ENCODE results near the gene RGS12. TPM values are rescaled to one million over a fixed set of nuclear protein-coding genes. Genes with fewer than 3 reads are reported as not detected.

Gene RGS12
- total and polyA plus RNA-seq, 2 donors (not counting 1 experiment from before 2014, with no cell fraction given) = 3.5 to 13.9 TPM

DNA sequence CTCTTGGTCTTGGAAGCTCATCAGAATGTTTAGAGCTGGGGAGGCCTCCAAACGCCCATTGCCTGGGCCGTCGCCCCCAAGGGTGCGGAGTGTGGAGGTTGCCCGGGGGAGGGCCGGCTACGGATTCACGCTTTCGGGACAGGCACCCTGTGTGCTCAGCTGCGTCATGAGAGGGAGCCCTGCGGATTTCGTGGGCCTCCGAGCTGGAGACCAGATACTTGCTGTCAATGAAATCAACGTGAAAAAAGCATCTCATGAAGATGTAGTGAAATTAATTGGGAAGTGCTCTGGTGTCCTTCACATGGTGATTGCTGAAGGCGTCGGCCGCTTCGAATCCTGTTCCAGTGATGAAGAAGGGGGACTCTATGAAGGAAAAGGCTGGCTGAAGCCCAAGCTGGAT, 23.3 kb downstream of the RGS12 start:
- Mint-ChIP-seq H3K4me1 (no peaks in the 10 kb centered on the region), H3K4me3 (no peak overlapping the region), H3K9me3 (ENCODE audit: insufficient read depth) (no peaks in the 10 kb centered on the region), H3K27ac (no peak overlapping the region), H3K27me3 (no peaks in the 10 kb centered on the region)
- DNase-seq (no peak), ATAC-seq (ENCODE audit: low read depth) (no peak)
- no peak overlapping the region for H2AFZ ChIP-seq (ENCODE audit: insufficient read depth, low read depth, low read length, poor library complexity, severe bottlenecking)
- H3K36me3 ChIP-seq (replicated peaks in 1 of 2; ENCODE audit: control extremely low read depth in 1 of 2, control insufficient read depth in 1 of 2, extremely low read depth in 1 of 2, insufficient read depth in 2 of 2, low read length in 1 of 2) = no peaks in the 10 kb centered on the region
- intact Hi-C loops (cut with micrococcal nuclease) = no loop called here
- WGBS (ENCODE audit: insufficient coverage) = 98% methylated on average over 18 of the region's 18 CpGs
- POLR2A ChIA-PET = no interaction called here
- H3K4me1 ChIP-seq (ENCODE audit: control insufficient read depth in 2 of 2, insufficient read depth in 2 of 2, low read length in 2 of 2) = no peaks in the 10 kb centered on the region
- CTCF ChIA-PET = interaction anchor here (1.0 kb wide), 1 partner anchor 30 kb away, joined by 3 read pairs; no protein-coding TSS in a partner anchor
- no peaks in the 10 kb centered on the region for H3K27me3 ChIP-seq (replicated peaks in 1 of 4; ENCODE audit: control extremely low read depth in 1 of 4, control insufficient read depth in 3 of 4, insufficient read depth in 4 of 4, low read length in 3 of 4)
- H3K79me2 ChIP-seq (ENCODE audit: control insufficient read depth, insufficient read depth, low read length) = no peaks in the 10 kb centered on the region
- no peak overlapping the region for H3K4me3 ChIP-seq (ENCODE audit: control extremely low read depth in 1 of 5, extremely low read depth in 1 of 5, insufficient read depth in 1 of 5, low read depth in 2 of 5, low read length in 4 of 5)
- no peak overlapping the region for H3K9ac ChIP-seq (ENCODE audit: low read length)
- H4K20me1 ChIP-seq (ENCODE audit: control insufficient read depth, insufficient read depth, low read length, poor library complexity, severe bottlenecking) = no peaks in the 10 kb centered on the region
- H3K4me2 ChIP-seq (replicated peaks; ENCODE audit: low read depth, low read length, poor library complexity, severe bottlenecking) = no peak overlapping the region
- H3K27ac ChIP-seq (ENCODE audit: low read length in 2 of 2) = no peak overlapping the region
- TF ChIP-seq, protein P1, sequence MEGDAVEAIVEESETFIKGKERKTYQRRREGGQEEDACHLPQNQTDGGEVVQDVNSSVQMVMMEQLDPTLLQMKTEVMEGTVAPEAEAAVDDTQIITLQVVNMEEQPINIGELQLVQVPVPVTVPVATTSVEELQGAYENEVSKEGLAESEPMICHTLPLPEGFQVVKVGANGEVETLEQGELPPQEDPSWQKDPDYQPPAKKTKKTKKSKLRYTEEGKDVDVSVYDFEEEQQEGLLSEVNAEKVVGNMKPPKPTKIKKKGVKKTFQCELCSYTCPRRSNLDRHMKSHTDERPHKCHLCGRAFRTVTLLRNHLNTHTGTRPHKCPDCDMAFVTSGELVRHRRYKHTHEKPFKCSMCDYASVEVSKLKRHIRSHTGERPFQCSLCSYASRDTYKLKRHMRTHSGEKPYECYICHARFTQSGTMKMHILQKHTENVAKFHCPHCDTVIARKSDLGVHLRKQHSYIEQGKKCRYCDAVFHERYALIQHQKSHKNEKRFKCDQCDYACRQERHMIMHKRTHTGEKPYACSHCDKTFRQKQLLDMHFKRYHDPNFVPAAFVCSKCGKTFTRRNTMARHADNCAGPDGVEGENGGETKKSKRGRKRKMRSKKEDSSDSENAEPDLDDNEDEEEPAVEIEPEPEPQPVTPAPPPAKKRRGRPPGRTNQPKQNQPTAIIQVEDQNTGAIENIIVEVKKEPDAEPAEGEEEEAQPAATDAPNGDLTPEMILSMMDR (IDR thresholded peaks at IDR 0.05) = no peak
- no peak for TF ChIP-seq EZH2 (IDR thresholded peaks at IDR 0.05; ENCODE audit: borderline replicate concordance, insufficient read depth, low read depth, low read length, poor library complexity, severe bottlenecking)
- H3K9me3 ChIP-seq (ENCODE audit: control extremely low read depth in 1 of 3, control insufficient read depth in 2 of 3, insufficient read depth in 1 of 3, low read length in 2 of 3) = peaks cover 0 to 3% (median 0%) of the 10 kb centered on the region in 3 donors

DNA sequence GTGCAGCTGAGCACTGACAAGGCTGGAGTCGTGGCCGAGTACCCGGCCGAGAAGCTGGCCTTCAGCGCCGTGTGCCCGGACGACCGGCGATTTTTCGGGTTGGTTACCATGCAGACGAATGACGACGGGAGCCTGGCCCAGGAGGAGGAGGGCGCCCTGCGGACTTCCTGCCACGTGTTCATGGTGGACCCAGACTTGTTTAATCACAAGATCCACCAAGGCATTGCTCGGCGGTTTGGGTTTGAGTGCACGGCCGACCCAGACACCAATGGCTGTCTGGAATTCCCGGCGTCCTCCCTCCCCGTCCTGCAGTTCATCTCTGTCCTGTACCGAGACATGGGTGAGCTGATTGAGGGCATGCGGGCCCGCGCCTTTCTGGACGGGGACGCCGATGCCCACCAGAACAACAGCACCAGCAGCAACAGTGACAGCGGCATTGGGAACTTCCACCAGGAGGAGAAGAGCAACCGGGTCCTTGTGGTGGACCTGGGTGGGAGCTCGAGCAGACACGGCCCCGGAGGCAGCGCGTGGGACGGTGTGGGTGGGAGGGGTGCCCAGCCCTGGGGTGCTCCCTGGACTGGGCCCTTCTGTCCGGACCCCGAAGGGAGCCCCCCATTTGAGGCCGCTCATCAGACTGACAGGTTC, 24.3 kb downstream of the RGS12 start:
- no peaks in the 10 kb centered on the region for H4K20me1 ChIP-seq (ENCODE audit: control insufficient read depth, insufficient read depth, low read length, poor library complexity, severe bottlenecking)
- TF ChIP-seq, protein P1 (IDR thresholded peaks at IDR 0.05) = no peak
- TF ChIP-seq EZH2 (IDR thresholded peaks at IDR 0.05; ENCODE audit: borderline replicate concordance, insufficient read depth, low read depth, low read length, poor library complexity, severe bottlenecking) = no peak
- H3K27me3 Mint-ChIP-seq = no peaks in the 10 kb centered on the region

More for the DNA sequence above, 24.3 kb downstream of the RGS12 start:
- ChIA-PET CTCF (no interaction called here), POLR2A (no interaction called here)
- Histone ChIP-seq H3K4me2 (replicated peaks; ENCODE audit: low read depth, low read length, poor library complexity, severe bottlenecking) (no peak overlapping the region), H2AFZ (ENCODE audit: insufficient read depth, low read depth, low read length, poor library complexity, severe bottlenecking) (no peak overlapping the region), H3K9ac (ENCODE audit: low read length) (no peak overlapping the region), H3K4me3 (ENCODE audit: control extremely low read depth in 1 of 5, extremely low read depth in 1 of 5, insufficient read depth in 1 of 5, low read depth in 2 of 5, low read length in 4 of 5) (no peak overlapping the region), H3K4me1 (ENCODE audit: control insufficient read depth in 2 of 2, insufficient read depth in 2 of 2, low read length in 2 of 2) (no peaks in the 10 kb centered on the region), H3K27ac (ENCODE audit: low read length in 2 of 2) (no peak overlapping the region), H3K27me3 (replicated peaks in 1 of 4; ENCODE audit: control extremely low read depth in 1 of 4, control insufficient read depth in 3 of 4, insufficient read depth in 4 of 4, low read length in 3 of 4) (no peaks in the 10 kb centered on the region), H3K36me3 (replicated peaks in 1 of 2; ENCODE audit: control extremely low read depth in 1 of 2, control insufficient read depth in 1 of 2, extremely low read depth in 1 of 2, insufficient read depth in 2 of 2, low read length in 1 of 2) (no peaks in the 10 kb centered on the region), H3K79me2 (ENCODE audit: control insufficient read depth, insufficient read depth, low read length) (no peaks in the 10 kb centered on the region), H3K9me3 (ENCODE audit: control extremely low read depth in 1 of 3, control insufficient read depth in 2 of 3, insufficient read depth in 1 of 3, low read length in 2 of 3) (peaks cover 0 to 3% (median 0%) of the 10 kb centered on the region in 3 donors)
- 95% methylated on average over 41 of the region's 42 CpGs for WGBS (ENCODE audit: insufficient coverage)
- no peak for DNase-seq
- no peaks in the 10 kb centered on the region for H3K9me3 Mint-ChIP-seq (ENCODE audit: insufficient read depth)
- ATAC-seq (ENCODE audit: low read depth) = no peak
- H3K4me1 Mint-ChIP-seq = no peaks in the 10 kb centered on the region
- intact Hi-C loops (cut with micrococcal nuclease) = no loop called here
- no peak overlapping the region for H3K4me3 Mint-ChIP-seq
- H3K27ac Mint-ChIP-seq = no peak overlapping the region

Measured in B cell (primary cell).